DOHH2 (cell line): Measurements from ENCODE around the gene CD164L2.

Experiments used
- EZH2phosphoT487 ChIP-seq: fragments of 200-600 bp; sonication (generic); IDR thresholded peaks from 2 replicates; pipeline ENCODE4 v1.6.1; 2017; ENCODE audit warnings: borderline replicate concordance, mild to moderate bottlenecking, antibody characterized with exemption, low read length, moderate library complexity, mixed read lengths
- TF ChIP-seq, protein P1 (sequence below): fragments of 200-600 bp; sonication (generic); IDR thresholded peaks from one replicate; pipeline ENCODE4 v1.5.1; 2014; ENCODE audit warnings: antibody characterized with exemption, mild to moderate bottlenecking, low read depth, low read length; ENCODE audit not compliant: poor library complexity, severe bottlenecking

DNA sequence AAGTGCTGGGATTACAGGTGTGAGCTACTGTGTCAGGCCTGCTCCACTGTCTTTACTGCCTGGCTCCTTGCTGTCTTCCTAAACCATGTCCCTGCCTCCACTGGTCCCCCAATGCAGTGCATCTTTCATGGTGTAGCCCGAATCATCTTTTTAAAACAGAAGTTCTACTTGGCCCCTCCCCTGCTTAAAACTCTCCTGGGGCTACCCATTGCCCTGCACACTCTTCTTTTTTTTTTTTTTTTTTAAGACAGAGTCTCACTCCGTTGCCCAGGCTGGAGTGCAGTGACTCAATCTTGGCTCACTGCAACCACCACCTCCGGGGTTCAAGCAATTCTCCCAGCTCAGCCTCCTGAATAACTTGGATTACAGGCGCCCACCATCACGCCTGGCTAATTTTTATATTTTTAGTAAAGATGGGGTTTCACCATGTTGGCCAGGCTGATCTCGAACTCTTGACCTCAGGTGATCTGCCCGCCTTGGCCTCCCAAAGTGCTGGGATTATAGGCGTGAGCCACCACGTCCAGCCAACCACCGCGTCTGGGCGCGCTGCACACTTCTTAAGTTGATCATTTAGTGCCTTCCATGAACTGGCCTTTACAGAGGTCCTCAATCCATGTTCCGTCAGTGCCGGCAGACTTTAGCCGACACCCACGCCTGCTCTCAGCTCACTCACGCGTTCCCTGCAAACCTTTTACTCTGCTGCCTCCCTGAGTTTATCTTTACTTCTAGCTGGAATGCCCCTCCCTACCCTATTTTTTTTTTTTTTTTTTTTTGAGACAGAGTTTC is 10.9 kb downstream of the CD164L2 start:
- TF ChIP-seq, protein P1, sequence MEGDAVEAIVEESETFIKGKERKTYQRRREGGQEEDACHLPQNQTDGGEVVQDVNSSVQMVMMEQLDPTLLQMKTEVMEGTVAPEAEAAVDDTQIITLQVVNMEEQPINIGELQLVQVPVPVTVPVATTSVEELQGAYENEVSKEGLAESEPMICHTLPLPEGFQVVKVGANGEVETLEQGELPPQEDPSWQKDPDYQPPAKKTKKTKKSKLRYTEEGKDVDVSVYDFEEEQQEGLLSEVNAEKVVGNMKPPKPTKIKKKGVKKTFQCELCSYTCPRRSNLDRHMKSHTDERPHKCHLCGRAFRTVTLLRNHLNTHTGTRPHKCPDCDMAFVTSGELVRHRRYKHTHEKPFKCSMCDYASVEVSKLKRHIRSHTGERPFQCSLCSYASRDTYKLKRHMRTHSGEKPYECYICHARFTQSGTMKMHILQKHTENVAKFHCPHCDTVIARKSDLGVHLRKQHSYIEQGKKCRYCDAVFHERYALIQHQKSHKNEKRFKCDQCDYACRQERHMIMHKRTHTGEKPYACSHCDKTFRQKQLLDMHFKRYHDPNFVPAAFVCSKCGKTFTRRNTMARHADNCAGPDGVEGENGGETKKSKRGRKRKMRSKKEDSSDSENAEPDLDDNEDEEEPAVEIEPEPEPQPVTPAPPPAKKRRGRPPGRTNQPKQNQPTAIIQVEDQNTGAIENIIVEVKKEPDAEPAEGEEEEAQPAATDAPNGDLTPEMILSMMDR: no peak
- no peak for TF ChIP-seq EZH2phosphoT487
